Iris pigment epithelial cell (primary cell): ENCODE data around the gene MAOB.
A peak's percentile ranks its signal among the peaks of the same experiment; 100 is the strongest.
"Not testable (repeated sequence)": the region's sequence is repeated elsewhere in the genome, so short reads cannot be mapped to it uniquely, and the experiment has no call there.

Source experiments
- DNase-seq: peaks from one replicate; pipeline ENCODE4 v3.0.0-alpha.2; 2011; ENCODE audit warnings: low read depth

The MAOB gene

DNA sequence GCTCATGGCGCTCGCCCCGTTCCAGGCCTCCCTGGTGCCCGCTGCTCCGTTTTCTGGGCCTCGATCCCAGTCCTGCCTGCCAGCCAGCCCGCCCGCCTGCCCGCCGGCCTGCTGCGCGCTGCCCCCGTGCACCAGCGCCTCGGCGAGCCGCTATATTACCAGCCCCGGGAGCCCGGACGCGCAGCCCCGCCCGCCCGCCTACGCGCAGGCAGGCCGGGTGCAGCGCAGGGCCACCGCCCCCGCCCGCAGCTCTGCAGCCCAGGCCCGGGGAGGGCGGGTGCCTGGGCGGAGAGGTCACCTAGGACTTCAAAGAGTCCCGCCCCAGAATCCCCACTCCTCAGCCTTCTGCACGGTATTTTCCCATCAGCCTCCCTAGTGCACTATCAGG, at the start of gene MAOB:
Gene MAOB (minus strand): TSS at position 157 of the 388 bp plus-strand sequence. CDS start 151 bp downstream, at position 6.
- no peak for DNase-seq

DNA sequence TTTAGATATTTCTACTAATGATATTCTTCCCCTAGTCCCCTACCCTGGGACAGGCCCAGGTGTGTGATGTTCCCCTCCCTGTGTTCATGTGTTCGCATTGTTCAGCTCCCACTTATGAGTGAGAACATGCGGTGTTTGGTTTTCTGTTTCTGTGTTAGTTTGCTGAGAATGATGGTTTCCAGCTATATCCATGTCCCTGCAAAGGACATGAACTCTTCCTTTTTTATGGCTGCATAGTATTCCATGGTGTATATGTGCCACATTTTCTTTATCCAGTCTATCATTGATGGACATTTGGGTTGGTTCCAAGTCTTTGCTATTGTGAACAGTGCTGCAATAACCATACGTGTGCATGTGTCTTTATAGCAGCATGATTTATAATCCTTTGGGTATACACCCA, 39.8 kb upstream of the MAOB start:
- not testable (repeated sequence) for DNase-seq

DNA sequence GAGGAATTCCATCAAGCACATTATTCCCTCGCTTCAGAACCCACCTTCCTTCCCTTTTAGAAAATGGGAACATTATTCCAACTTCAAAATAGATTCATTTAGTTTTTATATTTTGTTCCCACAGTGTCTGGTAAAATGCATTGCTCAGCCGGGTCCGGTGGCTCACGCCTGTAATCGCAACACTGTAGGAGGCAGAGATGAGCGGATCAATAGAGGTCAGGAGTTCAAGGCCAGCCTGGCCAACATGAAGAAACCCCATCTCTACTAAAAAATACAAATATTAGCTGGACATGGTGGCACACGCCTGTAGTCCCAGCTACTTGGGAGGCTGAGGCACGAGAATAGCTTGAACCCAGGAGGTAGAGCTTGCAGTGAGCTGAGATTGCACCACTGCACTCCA, 28.5 kb upstream of the MAOB start:
- not testable (repeated sequence) for DNase-seq

DNA sequence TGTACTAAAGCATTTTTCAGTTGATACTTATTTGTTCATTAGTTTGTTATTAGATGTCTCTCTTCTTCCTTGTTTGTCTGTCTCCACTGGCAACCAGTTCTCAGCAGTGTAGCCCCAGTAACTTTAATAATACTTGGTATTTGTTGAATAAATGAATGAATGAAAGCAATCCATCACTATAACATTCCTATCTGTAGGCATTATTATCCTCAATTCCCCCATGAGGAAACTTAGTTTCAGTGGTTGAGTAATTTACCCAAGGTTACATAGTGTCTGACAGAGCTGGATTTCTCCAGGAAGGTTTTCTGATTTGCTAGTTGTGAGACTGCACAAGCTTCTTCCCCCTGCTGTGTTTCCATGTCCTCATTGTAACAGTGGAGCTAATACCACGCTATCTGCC, 27.8 kb upstream of the MAOB start:
- no peak for DNase-seq

DNA sequence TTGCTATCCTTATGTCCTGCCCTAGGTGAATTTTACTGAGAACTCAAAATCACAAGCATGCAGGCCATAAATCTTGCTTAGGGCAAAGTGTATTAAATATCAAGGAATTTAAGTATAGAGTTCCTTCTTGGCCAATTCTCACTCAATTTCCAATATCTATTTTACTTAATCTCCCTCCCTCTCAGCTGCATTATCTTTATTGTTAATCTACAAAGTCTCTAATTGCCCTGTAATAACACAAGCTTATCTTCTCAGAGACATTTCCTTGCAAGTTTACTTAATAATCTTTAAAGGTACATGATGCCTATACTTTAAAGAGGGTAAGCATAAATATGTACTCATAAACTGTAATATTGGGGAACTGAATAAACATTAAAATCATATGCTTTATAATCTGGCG, 26.9 kb upstream of the MAOB start:
- no peak for DNase-seq

DNA sequence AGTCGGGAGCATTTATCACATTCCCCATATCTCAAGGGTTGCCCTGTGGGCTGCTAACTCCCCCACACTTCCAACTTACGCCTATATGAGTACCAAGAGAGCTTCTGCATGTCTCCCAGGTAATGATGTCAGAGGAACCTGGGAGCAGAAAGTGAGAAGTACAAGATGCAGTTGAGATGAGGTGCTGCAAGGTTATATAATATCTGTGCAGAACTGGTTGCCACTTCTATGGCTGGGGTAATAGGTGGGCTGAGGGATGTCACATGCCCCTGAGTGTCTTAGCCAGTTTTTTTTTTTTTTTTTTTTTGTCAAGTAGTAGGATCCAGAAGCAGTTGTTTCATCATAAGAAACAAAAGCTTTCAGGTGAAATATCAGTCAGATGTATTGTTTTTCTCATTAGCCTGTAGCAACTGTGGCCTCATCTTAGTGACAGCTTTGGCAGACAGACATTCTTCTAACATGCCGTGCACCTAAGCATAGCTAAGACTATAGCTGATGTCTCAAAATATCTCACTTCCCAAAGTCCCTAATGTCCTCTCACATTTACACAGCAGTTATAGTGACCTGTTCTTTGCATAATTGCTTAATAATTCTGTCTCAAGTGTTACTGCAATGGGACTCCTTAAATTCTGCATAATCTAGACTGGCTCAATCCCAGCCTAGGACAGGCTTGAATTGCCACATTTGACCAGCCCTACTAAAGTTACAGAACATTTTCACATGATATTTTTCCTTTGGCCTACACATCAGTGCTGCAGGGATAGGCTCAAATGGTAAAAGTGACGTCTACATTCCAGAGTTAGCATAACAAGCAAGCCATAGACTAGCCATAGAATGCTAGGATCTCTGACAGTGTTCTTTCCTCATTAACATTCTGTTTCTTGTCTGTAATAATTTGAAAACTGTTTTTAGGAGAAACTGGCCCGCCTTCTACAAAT, 17.9 kb upstream of the MAOB start:
- DNase-seq = no peak

DNA sequence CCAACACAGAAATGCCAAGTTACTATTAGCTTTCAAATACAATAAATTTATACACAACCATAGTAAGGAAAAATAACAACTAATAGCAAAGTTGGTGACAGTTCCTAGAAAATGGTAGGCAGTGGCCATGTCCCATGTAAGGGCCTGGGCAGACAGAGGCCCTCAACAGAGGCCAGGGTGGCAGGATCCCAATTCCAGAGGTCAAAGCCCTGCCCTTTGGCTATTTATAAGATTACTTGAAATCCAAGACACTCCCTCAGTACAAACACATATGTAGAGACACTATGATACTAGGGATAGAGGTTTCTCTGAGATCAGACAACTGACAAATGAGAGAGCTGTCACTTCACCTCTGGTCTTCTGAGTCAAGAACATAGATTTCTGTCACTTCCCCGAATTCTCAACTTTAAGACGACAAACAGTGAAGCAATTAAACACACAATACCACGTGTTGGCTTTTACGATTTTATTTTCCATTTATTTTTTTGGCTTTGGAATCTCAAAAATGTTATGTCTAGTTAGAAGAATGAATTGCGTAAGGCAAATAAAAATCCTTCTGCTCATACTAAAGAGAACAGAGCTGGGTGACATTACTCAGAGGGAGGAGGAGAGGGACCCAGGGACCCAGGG, 16.3 kb upstream of the MAOB start:
- no peak for DNase-seq

DNA sequence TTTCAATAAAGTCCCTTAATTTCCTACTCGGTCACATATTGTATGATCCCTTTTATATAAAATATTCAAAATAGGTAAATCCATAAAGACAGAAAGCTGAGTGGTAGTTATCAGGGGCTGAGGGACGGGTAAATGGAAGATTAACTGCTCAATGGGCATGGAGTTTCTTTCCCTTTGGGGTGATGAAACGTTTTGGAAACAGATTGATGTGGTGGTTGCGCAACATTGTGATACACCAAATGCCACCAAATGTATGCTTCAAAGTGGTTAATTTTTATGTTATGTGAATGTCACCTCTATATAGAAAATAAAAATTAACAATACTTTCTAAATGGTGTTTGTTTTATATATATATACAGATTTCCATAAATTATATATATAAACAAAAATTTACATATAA, 15.0 kb upstream of the MAOB start:
- DNase-seq = no peak

- DNase-seq = no peak
Measured at GRCh38 chrX:43892336-43892870, 10.2 kb upstream of the MAOB start.

DNA sequence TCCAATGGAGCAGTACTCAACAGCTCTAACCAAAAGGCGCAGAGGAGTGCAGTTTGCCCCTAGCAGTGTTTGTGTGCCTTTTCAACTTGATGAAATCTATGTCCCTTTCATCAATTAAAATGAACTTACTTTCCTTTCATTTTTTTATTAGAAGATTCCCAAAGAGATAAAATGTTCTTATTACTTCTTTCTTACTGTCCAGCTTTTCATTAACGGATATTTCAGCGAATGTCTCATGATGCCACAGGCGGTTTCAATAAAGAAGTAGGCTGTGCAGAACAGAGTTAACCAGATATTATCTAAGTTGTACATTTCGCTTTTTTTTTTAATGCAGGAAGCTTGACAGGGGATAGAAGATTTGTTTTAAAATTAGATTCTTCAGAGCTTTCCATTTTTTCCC, 3.4 kb upstream of the MAOB start:
- no peak for DNase-seq

GRCh38 chrX:43881410-43882293, 598 bp downstream of the MAOB start:
- DNase-seq = no peak

GRCh38 chrX:43880425-43880824, 1.8 kb downstream of the MAOB start:
- no peak for DNase-seq

GRCh38 chrX:43878906-43879526, 3.2 kb downstream of the MAOB start:
- DNase-seq = no peak

DNA sequence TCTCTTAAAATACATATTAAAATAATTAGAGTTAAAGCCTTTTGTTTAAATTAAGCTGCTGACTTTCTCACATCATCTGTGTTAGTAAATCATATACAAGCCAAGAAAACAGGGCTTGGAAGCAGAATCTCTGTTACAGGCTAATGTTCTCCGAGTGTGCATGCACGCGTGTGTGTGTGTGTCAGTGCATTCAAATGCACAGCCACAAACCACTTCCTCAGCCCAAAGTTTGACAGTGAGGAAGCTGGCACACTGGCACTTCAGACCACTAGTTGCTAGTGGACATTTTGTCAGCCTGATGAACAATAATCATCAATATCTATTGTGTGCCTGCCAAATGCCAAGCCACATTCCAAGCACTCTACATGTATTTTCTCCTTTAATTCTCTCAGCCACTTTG, 5.6 kb downstream of the MAOB start:
- no peak for DNase-seq

GRCh38 chrX:43870758-43871419, 11.4 kb downstream of the MAOB start:
- DNase-seq = no peak

GRCh38 chrX:43870011-43870410, 12.2 kb downstream of the MAOB start:
- DNase-seq = no peak

GRCh38 chrX:43868791-43869190, 13.5 kb downstream of the MAOB start:
- DNase-seq = peak; percentile 10

GRCh38 chrX:43866423-43866822, 15.8 kb downstream of the MAOB start:
- DNase-seq = no peak

DNA sequence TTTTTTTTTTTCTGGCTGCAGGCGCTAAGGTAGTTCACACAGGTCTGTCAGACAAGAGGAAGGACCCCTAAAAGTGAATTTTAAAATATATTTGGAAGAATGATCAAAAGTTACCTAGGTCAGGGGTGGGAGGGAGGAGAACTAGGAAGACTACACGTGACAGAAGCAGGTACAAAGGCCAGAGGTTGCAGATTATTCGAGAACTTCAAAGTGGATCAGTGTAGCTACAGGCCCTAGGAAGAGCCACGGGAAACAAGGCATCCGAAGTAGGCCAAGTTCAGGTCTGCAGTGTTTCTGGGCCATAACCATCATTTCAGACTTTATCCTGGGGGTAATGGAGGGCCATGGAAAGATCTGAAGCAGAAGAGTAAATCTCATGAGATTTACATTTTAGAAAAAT, 16.5 kb downstream of the MAOB start:
- DNase-seq = no peak

GRCh38 chrX:43862434-43862833, 19.8 kb downstream of the MAOB start:
- DNase-seq = no peak

- no peak for DNase-seq
Measured at GRCh38 chrX:43861750-43862149, 20.5 kb downstream of the MAOB start.
